ENCODE data around the gene RHEBL1.
A peak's percentile ranks its signal among the peaks of the same experiment; 100 is the strongest.

The RHEBL1 gene

GRCh38 chr12:49092816-49093406 lies 23.1 kb upstream of the RHEBL1 start:
- Mint-ChIP-seq H3K27me3 (peaks cover 38% of the 10 kb centered on the region), H3K4me3 (peak overlapping the region; percentile 30), H3K27ac (peak overlapping the region; percentile 46), H3K36me3 (peaks cover 3% of the 10 kb centered on the region), H3K4me1 (peaks cover 47% of the 10 kb centered on the region), H3K9me3 (no peaks in the 10 kb centered on the region)

DNA sequence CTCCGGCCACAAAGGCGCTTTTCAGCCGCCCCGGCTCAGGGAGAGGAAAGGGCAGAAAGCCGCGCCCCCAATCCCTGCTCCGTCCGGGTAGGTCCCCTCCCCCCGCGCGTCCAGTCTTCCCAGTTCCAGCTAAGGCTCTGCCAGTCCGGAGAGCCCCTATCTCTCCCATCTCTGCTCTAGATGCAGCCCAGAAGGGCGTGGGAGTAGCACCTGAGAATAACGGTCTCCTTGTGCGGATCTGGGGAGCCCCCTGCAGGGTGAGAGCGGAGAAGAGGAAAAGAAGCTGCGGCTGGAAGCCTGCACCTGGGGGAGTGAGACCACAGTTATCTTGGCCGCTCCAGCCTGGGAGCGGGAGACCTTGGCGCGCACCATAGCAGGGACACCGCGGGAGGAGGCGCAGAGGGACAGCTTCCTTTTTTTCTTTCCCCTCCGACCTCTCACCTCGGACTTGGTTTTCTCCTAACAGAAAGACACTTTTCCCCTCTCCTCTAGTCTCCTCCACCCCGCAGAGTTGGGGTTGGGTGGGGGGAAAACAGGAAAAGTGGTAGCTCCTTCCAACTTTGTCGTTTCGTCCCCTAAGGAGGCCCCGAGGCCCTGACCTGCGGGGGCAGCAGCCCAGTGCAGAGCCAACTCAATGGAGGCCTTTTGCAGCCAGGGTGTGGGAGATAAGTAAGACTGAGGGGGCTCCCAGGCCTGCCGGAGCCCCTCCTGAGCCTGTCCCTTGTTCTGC lies 22.5 kb upstream of the RHEBL1 start:
- peak overlapping the region; percentile 46 for H3K27ac Mint-ChIP-seq
- no peaks in the 10 kb centered on the region for H3K9me3 Mint-ChIP-seq
- H3K27me3 Mint-ChIP-seq, result peaks cover 38% of the 10 kb centered on the region
- peak overlapping the region; percentile 42 for H3K4me3 Mint-ChIP-seq
- peaks cover 3% of the 10 kb centered on the region for H3K36me3 Mint-ChIP-seq
- H3K4me1 Mint-ChIP-seq, result peaks cover 49% of the 10 kb centered on the region

GRCh38 chr12:49091836-49092085 lies 22.0 kb upstream of the RHEBL1 start:
- Mint-ChIP-seq H3K27me3 (peaks cover 38% of the 10 kb centered on the region), H3K27ac (no peak overlapping the region), H3K4me3 (no peak overlapping the region), H3K4me1 (peaks cover 49% of the 10 kb centered on the region), H3K9me3 (no peaks in the 10 kb centered on the region), H3K36me3 (peaks cover 3% of the 10 kb centered on the region)

- H3K36me3 Mint-ChIP-seq, result no peaks in the 10 kb centered on the region
- H3K27ac Mint-ChIP-seq, result no peak overlapping the region
- no peaks in the 10 kb centered on the region for H3K9me3 Mint-ChIP-seq
- H3K4me3 Mint-ChIP-seq, result peak overlapping the region; percentile 72
- H3K4me1 Mint-ChIP-seq, result peaks cover 49% of the 10 kb centered on the region
- H3K27me3 Mint-ChIP-seq, result peaks cover 38% of the 10 kb centered on the region
Observed at GRCh38 chr12:49091056-49091835, 21.5 kb upstream of the RHEBL1 start.

DNA sequence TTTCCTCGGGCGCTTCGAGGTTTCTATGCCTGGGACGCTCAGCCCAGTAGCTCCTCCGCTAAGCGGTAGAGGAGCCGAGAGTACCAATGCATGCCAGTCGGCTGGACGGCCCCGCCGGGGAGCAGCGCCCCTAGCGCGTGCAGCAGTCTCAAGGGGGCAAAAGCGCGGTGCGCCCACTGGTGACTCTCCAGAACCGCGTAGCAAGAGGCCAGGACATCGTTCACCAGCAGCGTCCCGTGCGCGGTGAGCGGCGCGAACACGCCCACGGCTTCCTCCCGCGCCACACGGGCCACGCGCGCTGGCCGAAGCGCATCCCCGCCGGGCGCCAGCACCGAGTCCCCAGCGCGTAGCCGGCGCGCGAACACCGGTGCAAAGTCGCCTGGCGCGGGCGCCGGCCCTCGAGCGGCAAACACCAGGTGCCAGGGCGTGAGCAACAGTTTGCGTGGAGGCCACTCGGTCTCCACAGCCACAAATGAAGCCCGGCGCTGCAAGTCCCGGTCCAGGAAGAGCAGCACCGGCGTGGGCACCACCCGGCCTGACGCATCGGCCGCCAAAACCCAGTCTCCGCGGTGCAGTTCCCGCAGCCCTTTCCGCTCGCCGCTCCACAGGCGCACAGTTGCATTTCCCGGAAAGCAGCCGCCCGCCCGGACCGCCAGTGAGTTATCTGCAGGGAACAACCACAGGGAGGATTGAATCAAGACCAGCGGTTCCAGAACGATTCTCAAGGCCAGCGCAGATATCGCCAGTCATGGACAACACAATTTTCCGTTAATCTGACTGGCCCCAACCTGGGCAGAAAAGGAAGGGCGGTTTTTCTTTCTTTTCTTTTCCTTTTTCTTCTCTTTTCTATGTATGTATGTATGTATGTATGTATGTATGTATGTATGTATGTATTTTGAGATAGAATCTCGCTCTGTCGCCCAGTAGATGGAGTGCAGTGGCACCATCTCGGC lies 20.3 kb upstream of the RHEBL1 start:
- no peak overlapping the region for H3K27ac Mint-ChIP-seq
- no peaks in the 10 kb centered on the region for H3K9me3 Mint-ChIP-seq
- H3K4me3 Mint-ChIP-seq, result peak overlapping the region; percentile 80
- no peaks in the 10 kb centered on the region for H3K36me3 Mint-ChIP-seq
- peaks cover 38% of the 10 kb centered on the region for H3K27me3 Mint-ChIP-seq
- H3K4me1 Mint-ChIP-seq, result peaks cover 44% of the 10 kb centered on the region

DNA sequence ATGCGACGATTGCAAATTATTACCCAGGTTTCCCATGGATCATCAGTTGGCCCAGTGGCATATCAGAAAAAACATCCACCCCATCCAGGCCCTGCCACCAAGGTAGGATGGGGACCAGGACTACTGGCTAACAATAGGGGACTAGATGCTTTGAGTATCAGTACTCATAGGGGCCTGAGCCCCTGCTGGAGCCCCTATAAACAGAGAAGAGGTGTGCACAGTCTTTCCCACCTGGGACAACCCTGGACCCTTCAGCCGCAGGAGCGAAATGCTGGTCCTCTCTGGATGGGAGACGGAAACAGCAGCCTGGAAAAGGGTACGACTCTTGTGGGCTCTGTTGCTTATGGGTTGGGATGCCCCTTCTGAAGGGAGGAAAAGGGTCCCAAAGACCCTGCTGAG lies 19.2 kb upstream of the RHEBL1 start:
- Mint-ChIP-seq H3K9me3 (no peaks in the 10 kb centered on the region), H3K27ac (no peak overlapping the region), H3K4me3 (peak overlapping the region; percentile 26), H3K4me1 (peaks cover 39% of the 10 kb centered on the region), H3K27me3 (peaks cover 34% of the 10 kb centered on the region), H3K36me3 (no peaks in the 10 kb centered on the region)

- Mint-ChIP-seq H3K27me3 (peaks cover 29% of the 10 kb centered on the region), H3K4me1 (peaks cover 34% of the 10 kb centered on the region)
Observed at GRCh38 chr12:49088150-49088931, 18.6 kb upstream of the RHEBL1 start.

GRCh38 chr12:49086116-49086515 lies 16.3 kb upstream of the RHEBL1 start:
- H3K4me3 Mint-ChIP-seq, result no peak overlapping the region
- no peaks in the 10 kb centered on the region for H3K36me3 Mint-ChIP-seq
- peaks cover 21% of the 10 kb centered on the region for H3K4me1 Mint-ChIP-seq
- H3K27ac Mint-ChIP-seq, result no peak overlapping the region
- H3K27me3 Mint-ChIP-seq, result peaks cover 17% of the 10 kb centered on the region
- H3K9me3 Mint-ChIP-seq, result no peaks in the 10 kb centered on the region

More at GRCh38 chr12:49088150-49088931, 18.6 kb upstream of the RHEBL1 start:
- H3K4me3 Mint-ChIP-seq, result peak overlapping the region; percentile 23
- H3K36me3 Mint-ChIP-seq, result no peaks in the 10 kb centered on the region
- no peaks in the 10 kb centered on the region for H3K9me3 Mint-ChIP-seq
- H3K27ac Mint-ChIP-seq, result no peak overlapping the region

DNA sequence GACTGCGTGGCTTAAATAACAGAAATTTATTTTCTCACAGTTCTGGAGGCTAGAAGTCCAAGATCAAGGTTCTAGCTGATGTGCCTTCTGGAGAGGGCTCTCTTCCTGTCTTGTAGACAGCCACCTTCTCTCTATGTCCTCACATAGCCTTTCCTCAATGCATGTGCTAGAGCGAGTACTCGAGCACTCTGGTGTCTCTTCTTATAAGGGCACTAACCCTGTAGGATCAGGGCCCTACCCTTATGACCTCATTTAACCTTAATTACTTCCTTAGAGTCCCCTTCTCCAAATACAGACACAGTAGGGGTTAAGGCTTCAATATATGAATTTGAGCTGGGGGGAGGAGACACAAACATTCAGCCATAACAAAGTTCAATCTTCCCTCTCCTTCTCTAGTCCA lies 14.7 kb upstream of the RHEBL1 start:
- peaks cover 9% of the 10 kb centered on the region for H3K27me3 Mint-ChIP-seq
- H3K27ac Mint-ChIP-seq, result no peak overlapping the region
- no peaks in the 10 kb centered on the region for H3K9me3 Mint-ChIP-seq

GRCh38 chr12:49079793-49080192 lies 10.0 kb upstream of the RHEBL1 start:
- H3K4me1 Mint-ChIP-seq, result no peaks in the 10 kb centered on the region
- H3K27me3 Mint-ChIP-seq, result no peaks in the 10 kb centered on the region
- no peak overlapping the region for H3K4me3 Mint-ChIP-seq
- H3K9me3 Mint-ChIP-seq, result no peaks in the 10 kb centered on the region
- no peaks in the 10 kb centered on the region for H3K36me3 Mint-ChIP-seq
- no peak overlapping the region for H3K27ac Mint-ChIP-seq

More for the DNA sequence above, 14.7 kb upstream of the RHEBL1 start:
- Mint-ChIP-seq H3K4me3 (no peak overlapping the region), H3K36me3 (no peaks in the 10 kb centered on the region), H3K4me1 (peaks cover 9% of the 10 kb centered on the region)

- no peaks in the 10 kb centered on the region for H3K27me3 Mint-ChIP-seq
- no peak overlapping the region for H3K4me3 Mint-ChIP-seq
- H3K9me3 Mint-ChIP-seq, result no peaks in the 10 kb centered on the region
- no peaks in the 10 kb centered on the region for H3K36me3 Mint-ChIP-seq
- no peak overlapping the region for H3K27ac Mint-ChIP-seq
- H3K4me1 Mint-ChIP-seq, result peaks cover 18% of the 10 kb centered on the region
Observed at GRCh38 chr12:49070971-49071370, 1.2 kb upstream of the RHEBL1 start.

- no peaks in the 10 kb centered on the region for H3K9me3 Mint-ChIP-seq
- H3K36me3 Mint-ChIP-seq, result no peaks in the 10 kb centered on the region
- H3K4me3 Mint-ChIP-seq, result peak overlapping the region; percentile 98
- H3K4me1 Mint-ChIP-seq, result peaks cover 20% of the 10 kb centered on the region
- H3K27ac Mint-ChIP-seq, result no peak overlapping the region
- H3K27me3 Mint-ChIP-seq, result no peaks in the 10 kb centered on the region
Observed at GRCh38 chr12:49068879-49069506, 786 bp downstream of the RHEBL1 start.

DNA sequence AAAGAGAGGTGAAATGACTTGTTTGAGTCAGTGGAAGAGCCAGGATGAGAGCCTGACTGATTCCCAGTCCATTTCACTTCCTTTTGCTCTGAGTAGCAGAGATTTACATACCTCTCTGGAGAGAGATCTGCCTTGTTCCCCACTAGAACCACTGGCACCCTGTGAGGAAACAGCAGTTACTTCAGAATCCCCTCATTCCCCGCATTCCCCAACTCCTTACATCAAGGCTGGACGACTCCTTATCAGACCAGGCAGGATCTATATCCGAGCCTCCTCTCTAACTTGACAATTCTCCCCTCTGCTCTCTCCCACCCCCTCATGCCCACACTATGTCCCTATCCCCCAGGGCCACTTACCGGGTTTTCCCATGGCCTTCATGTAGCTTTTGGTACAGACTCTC lies 3.7 kb downstream of the RHEBL1 start:
- no peaks in the 10 kb centered on the region for H3K9me3 Mint-ChIP-seq
- H3K36me3 Mint-ChIP-seq, result no peaks in the 10 kb centered on the region
- no peaks in the 10 kb centered on the region for H3K27me3 Mint-ChIP-seq
- H3K4me1 Mint-ChIP-seq, result peaks cover 30% of the 10 kb centered on the region
- no peak overlapping the region for H3K27ac Mint-ChIP-seq
- no peak overlapping the region for H3K4me3 Mint-ChIP-seq

- Mint-ChIP-seq H3K36me3 (no peaks in the 10 kb centered on the region), H3K4me1 (peaks cover 25% of the 10 kb centered on the region), H3K27ac (no peak overlapping the region), H3K27me3 (no peaks in the 10 kb centered on the region), H3K4me3 (no peak overlapping the region), H3K9me3 (no peaks in the 10 kb centered on the region)
Observed at GRCh38 chr12:49064767-49065152, 5.0 kb downstream of the RHEBL1 start.

Measured in activated naive CD4-positive, alpha-beta T cell treated with anti-CD3 and anti-CD28 coated beads, Interleukin-2, amount 50 U/mL, for 24 hours (primary cell).